ENCODE data around the gene PEMT. TPM values are rescaled to one million over a fixed set of nuclear protein-coding genes. Genes with fewer than 3 reads are reported as not detected.

PEMT gene
- total and polyA plus RNA-seq, 2 of the 8 experiments (the other 6 are each of a cell fraction or from before 2014, with no cell fraction given) = 42.0 to 118 TPM

DNA sequence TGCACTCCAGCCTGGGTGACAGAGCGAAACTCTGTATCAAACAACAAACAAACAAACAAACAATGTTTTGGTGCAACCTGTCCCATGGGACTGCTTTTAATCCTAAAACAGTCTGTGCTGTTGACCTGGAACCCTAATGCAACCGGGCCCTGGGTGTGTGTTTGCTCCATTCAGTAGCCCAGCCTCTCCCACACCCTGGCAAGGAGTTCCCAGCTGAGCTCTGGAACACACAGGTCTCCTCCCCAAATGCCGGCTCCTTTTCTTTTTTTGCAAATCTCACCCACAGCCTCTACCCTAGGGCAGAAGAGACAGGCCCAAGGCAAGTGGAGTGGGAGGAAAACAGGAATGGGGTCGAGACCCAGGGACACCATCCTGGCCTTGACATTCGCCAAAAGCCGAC is 65.6 kb downstream of the PEMT start:
- Histone ChIP-seq H4K8ac (ENCODE audit: extremely low read depth, insufficient read depth, low read length) (no peak overlapping the region), H4K91ac (replicated peaks; ENCODE audit: insufficient read length, low read length) (no peak overlapping the region), H3K4ac (replicated peaks; ENCODE audit: insufficient read length, low read depth, low read length) (no peak overlapping the region), H2BK5ac (ENCODE audit: low read depth, low read length) (no peak overlapping the region; the same call in 1 of the 2 replicates), H3K4me3 (ENCODE audit: extremely low read depth in 1 of 4, insufficient read depth in 2 of 4, low read depth in 3 of 4, low read length in 4 of 4) (no peak overlapping the region), H3K36me3 (ENCODE audit: control insufficient read depth in 2 of 4, insufficient read depth in 4 of 4, low read length in 3 of 4) (no peaks in the 10 kb centered on the region), H3K18ac (ENCODE audit: extremely low read depth, low read length) (no peak overlapping the region), H2BK120ac (replicated peaks; ENCODE audit: low read depth, low read length) (no peak overlapping the region), H3K23me2 (ENCODE audit: low read depth, low read length) (no peaks in the 10 kb centered on the region), H4K20me1 (replicated peaks in 1 of 2; ENCODE audit: control insufficient read depth in 1 of 2, insufficient read depth in 2 of 2, low read length in 2 of 2) (no peaks in the 10 kb centered on the region), H3K4me1 (replicated peaks in 1 of 4; ENCODE audit: control insufficient read depth in 3 of 4, insufficient read depth in 4 of 4, low read length in 3 of 4) (peaks cover 0 to 17% (median 10%) of the 10 kb centered on the region in 4 experiments; a peak in 6 of 7 replicates), H3K79me2 (ENCODE audit: control insufficient read depth in 1 of 2, insufficient read depth in 2 of 2, low read length in 2 of 2) (no peaks in the 10 kb centered on the region), H3K9ac (replicated peaks in 1 of 4; ENCODE audit: extremely low read depth in 1 of 4, low read depth in 3 of 4, low read length in 3 of 4) (no peak overlapping the region), H3K4me2 (ENCODE audit: insufficient read depth in 1 of 2, low read depth in 2 of 2, low read length in 2 of 2) (no peak overlapping the region), H2AFZ (ENCODE audit: low read length) (no peak overlapping the region), H3K9me3 (ENCODE audit: insufficient read depth in 2 of 2, low read depth in 1 of 2, low read length in 1 of 2) (0 out of 4 replicates have a peak, but pooled peaks cover 0 to 2% of the 10 kb centered on the region in 2 experiments), H4K5ac (ENCODE audit: insufficient read length, low read depth, low read length) (no peak overlapping the region), H3K27me3 (replicated peaks in 1 of 4; ENCODE audit: control insufficient read depth in 3 of 4, extremely low read depth in 1 of 4, insufficient read depth in 3 of 4, low read length in 3 of 4) (no peaks in the 10 kb centered on the region), H3K79me1 (ENCODE audit: low read depth, low read length) (no peaks in the 10 kb centered on the region; the same call in 1 of the 2 replicates), H2BK20ac (ENCODE audit: low read length) (no peak overlapping the region), H2BK15ac (ENCODE audit: low read length) (no peak overlapping the region), H3K14ac (ENCODE audit: insufficient read length) (no peak overlapping the region), H2AK5ac (ENCODE audit: low read depth, low read length) (no peak overlapping the region), H3K27ac (ENCODE audit: low read depth, low read length) (no peak overlapping the region), H3K56ac (replicated peaks; ENCODE audit: insufficient read length, low read depth, low read length) (no peak overlapping the region), H2BK12ac (ENCODE audit: low read depth, low read length) (no peak overlapping the region), H3K23ac (ENCODE audit: insufficient read length) (no peak overlapping the region)
- POLR2A ChIA-PET (ENCODE audit: partially characterized antibody) = no interaction called here
- FAIRE-seq = no peak
- no peak for DNase-seq (ENCODE audit: low read depth in 1 of 2, low spot score in 2 of 2)
- no peak for TF ChIP-seq NANOG (IDR thresholded peaks at IDR 0.05; ENCODE audit: insufficient read depth, low read depth, low read length, poor library complexity, severe bottlenecking)
- no peak for TF ChIP-seq SIX5 (IDR thresholded peaks at IDR 0.05; ENCODE audit: low read depth, low read length)
- CTCF ChIA-PET (ENCODE audit: partially characterized antibody) = interaction anchor here (1.9 to 6.9 kb wide), 3 partner anchors 15 to 43 kb away, joined by 9 to 35 read pairs (median 10); no protein-coding TSS in a partner anchor
- whole genome bisulfite sequencing, 2 experiments (ENCODE audit: extremely low coverage in 1 of 2, insufficient coverage in 1 of 2, insufficient read length in 1 of 2, insufficient replicate concordance in 2 of 2, low coverage in 1 of 2, low lambda C conversion rate in 2 of 2, missing lambda C conversion rate in 1 of 2) = 89% methylated on average over 3 of the region's 6 CpGs; no CpG with 5 or more reads in 1 of the 2 experiments

All from H1 (cell line).